Germinal center (tissue), 1 donor: ENCODE measurements around the gene C11orf86.
"Not testable (repeated sequence)": the region's sequence is repeated elsewhere in the genome, so short reads cannot be mapped to it uniquely, and the experiment has no call there.

ENCODE experiments used
- DNase-seq: peaks from one replicate; pipeline ENCODE4 v3.0.0; 2012; ENCODE audit warnings: mixed read lengths, low spot score

The C11orf86 gene

DNA sequence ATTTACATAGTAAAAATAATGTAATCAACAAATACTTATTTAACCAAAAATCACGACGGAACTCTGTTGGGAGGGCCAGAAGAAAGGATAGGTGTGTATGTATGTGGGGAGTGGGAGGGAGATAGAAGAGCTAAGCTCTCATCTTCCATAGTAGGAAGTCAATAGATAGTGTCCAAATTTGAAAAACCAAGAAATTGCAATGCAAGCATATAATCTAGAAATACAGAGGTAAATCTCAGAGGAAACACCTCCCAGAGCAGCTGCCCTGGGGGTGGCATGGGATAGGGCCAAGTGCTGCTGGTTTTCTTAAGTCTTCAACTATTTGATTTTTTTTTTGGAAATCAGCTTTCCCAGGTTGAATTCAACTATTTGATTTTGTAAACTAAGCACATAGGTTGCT, 16.9 kb downstream of the C11orf86 start:
- DNase-seq = no peak

DNA sequence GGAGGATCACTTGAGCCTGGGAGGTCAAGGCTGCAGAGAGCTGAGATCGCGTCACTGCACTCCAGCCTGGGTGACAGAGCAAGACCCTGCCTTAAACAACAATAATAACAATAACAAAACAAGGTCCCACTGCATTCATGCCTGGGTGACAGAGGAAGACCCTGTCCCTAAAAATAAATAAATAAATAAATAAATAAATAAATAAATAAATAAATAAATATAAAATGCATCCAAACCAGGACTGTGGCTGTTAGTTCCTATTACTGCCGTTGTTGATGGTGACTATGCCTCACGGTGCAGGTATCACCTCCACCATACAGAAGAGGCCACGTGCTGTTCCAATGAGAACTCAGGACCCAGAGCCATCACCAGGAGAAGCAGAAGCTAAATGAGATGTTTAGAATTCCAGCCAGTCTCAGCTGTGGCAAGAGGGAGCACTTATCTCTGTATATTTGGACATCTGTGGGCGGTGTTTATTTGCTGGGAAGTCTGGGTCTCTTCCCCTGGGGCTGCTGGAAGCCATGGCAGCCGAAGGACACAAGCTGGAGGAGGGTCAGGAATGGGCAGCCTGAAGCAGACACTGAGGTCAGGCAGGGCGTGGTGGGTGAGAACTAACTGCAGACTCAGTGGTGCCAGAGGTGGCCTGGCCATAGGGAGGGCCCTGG, 21.6 kb downstream of the C11orf86 start:
- DNase-seq = no peak

DNA sequence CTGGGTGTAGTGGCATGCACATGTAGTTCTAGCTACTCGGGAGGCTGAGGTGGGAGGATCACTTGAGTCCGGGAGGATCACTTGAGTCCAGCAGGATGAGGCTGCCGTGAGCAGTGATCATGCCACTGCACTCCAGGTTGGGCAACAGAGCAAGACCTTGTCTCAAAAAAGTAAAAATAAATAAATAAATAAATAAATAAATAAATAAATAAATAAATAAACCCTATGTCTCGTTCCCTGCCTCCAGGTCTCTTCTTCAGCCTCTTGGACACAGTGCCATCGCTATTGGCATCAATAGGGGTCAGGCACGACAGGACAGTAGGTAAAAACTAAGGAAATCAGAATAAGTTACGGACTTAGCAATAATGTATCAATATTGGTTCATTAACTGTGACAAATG, 24.5 kb downstream of the C11orf86 start:
- DNase-seq = no peak

DNA sequence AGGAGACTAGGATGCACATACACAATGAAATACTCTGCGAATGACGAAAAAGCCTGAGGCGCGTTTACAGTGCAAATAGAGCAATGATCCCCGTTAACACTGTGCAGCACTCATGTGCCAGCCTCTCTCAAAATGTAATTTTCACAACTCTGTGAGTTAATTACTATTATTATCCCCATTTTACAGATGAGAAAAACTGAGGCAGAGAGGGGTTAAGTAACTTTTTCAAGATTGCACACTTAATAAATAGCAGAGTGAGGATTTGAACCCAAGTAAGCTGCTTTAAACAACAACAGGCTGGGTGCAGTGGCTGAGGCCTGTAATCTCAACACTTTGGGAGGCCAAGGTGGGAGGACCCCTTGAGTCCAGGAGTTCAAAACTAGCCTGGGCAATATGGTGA, 26.2 kb downstream of the C11orf86 start:
- DNase-seq = no peak

DNA sequence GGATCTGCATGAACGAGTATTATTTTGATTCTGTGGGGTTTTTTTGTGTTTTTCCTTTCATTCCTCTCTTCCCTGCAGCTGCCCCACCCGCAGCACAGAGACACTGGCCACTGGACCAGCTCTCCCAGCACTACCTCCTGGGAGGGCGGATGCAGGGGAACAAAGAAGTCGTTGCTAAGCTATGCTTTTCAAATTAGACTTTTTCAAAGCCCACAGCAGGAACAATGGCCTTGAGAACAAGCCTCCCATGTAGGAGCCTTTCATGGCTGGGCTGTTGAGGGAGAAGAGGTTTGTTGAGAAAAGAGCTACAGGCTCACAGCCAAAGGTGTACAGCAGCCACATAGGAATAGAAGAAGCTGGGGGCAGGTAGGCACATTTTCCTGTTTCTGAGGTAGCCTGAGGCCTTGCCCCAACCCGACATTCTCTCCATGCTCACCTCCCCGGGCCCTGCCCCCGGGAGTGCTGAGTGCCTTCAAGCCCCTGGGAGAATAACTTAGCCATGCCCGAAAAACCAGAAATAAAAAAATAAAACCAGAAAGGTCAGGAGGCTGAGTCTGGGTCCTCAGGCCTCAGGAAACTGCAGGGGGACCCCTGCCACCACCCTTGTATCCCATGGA, 27.3 kb downstream of the C11orf86 start:
- no peak for DNase-seq

DNA sequence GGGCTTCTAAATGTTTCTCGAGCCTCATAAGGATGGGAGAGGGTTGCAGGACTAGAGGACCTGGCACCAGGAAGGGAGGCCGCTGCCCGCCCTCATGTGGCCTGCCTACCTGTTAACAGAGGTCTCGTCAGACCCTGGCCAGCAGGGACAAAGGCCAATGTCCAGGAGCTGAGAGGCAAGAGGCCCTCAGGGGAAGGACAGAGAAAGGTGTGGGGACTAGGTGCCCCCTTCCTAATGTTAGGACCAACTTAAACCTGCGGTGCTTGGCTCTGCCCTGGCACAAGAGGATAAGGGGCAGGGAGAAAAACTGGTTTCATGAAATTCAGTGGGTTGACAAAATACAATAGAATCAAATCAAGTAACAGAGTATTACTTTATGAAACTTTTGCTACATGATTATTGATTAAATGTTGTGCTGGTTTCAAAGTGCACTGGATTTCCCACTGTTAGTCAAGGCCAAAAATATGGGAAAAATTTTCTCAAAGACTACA, 27.9 kb downstream of the C11orf86 start:
- DNase-seq = no peak

DNA sequence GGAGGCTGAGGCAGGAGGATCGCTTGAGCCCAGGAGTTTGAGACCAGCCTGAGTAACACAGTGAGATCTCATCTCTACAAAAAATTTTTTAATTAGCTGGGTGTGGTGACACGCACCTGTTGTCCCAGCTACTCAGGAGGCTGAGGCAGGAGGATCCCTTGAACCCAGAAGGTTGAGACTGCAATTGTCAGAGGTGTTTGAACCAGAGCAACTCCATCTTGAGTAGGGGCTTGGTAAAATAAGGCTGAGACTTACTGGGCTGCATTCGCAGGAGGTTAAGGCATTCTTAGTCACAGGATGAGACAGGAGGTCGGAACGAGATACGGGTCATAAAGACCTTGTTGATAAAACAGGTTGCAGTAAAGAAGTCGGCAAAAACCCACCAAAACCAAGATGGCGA, 30.1 kb downstream of the C11orf86 start:
- DNase-seq = not testable (repeated sequence)

DNA sequence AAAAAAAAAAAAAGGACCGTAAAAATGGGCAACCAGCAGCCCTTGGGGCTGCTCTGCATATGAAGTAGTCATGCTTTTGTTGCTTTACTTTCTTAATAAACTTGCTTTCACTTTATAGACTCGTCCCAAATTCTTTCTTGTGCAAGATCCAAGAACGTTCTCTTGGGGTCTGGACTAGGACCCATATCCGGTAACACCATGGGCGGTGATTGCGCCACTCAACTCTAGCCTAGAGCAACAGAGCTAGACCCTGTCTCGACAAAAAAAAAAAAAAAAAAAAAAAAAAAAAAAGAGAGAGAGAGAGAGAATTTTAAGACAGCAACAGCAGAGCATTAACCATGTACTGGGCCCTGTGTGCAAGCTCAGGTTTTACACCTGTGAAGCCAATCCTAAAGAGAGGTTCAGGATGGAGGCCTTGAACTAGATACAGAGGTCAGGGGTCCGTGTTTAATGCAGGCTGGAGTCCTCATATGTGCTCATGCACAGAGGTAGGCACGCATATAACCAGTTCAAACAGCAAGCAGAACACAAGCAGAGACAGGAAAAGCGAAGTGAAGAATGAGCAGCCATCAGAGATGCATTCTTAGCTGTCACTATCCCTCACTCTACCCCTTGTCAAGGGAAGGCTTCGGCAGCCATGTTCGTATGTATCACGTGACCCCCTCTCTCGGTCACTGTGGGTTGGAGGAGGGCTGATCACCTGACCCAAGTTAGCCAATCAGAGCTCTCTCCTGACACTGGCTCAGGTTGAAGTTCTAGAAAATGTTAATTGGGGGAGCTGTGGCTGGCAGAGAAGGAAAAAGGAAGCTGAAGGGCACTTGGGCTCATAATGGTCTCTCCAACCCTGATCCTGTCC, 31.2 kb downstream of the C11orf86 start:
- DNase-seq = peak; percentile 47

DNA sequence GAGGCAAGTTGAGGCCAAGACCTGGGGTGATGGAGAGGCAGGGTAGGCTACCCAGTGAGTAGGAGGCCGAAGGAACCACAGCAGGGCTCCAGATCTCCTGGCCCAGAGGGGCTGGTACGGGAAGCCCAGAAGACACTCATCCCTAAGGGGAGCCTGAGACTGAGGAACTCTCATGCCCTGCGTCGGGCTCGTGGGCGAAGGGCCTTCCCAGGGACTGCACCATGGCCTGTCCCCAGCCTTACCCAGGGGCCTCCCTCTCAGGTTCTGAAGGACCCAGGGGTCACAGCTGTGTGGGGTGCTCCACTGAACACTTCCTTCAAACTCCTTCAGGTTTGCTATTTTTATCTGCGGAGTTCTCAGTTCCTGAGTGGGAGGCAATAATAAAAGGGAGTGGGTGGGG, 32.0 kb downstream of the C11orf86 start:
- DNase-seq = no peak

DNA sequence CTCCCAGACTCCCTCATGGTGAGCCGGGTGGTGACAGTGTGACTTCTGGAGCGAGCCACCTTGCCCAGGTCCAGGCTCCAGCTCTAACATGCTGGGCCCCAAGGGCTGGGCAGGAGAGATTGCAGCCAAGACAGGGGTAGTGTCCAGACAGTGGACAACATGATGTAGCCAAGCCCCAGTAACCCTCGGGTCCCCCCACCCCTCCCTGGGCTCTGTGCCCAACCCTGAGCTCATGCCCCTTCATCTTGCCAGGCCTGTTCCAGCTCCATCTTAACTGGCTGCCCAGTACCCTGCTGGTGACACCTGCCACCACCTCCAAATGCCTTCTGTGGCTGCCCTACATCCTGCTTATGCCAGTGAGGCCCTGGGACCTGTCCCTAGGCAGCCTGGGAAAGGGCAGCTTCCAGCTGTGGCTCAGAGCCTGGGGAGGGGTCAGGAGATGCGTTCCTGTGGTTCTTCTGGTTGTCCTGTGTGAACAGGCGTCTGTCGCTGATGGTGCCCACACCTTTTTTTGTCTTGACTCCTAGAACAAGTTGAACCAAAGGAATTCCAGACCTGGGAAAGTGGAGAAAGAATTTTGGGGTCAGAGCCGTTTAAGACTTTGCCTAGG, 35.3 kb downstream of the C11orf86 start:
- DNase-seq = no peak

DNA sequence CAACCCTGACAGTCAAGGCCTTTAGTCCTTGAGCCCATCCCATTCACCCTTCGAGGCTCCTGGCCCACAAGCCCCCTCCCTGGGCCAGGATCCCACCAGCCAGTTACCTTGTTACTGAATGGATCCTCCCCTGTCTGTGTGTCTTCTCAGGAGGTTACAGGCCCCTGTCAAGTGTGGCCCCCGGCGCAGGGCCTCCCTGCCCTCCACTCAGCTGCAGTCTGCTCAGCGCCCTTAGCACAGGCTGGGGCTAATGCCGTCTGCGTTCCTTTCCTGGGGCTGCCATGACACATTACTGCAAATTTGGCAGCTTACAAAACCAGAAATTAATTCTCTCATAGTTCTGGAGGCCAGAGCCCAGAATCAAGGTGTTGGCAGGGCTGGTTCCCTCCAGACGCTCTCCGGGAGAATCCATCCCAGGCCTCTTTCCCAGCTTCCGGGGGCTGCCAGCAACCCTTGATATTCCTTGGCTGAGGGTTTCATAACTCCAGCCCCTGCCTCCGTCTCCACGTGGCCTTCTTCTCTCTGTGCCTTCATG, 38.5 kb downstream of the C11orf86 start:
- no peak for DNase-seq

DNA sequence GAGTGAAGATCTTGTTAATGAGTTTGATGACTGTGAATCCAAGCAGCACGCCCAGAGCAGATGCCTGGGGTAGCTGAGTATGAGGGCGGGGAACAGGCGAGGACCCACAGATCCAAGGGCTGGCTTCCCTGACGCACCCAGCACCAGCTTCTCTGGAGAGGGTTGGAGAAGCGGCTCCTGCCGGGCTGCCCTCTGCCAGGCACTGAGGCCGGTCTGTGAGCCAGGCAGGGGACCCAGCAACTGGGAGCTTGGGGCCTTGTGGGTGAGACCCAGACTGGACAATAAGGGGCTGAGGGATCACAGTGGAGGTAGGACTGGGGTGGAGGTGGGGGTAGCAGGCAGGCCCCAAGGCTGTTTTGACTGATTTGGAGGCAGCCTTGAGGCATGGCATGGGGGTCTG, 39.2 kb downstream of the C11orf86 start:
- DNase-seq = no peak

DNA sequence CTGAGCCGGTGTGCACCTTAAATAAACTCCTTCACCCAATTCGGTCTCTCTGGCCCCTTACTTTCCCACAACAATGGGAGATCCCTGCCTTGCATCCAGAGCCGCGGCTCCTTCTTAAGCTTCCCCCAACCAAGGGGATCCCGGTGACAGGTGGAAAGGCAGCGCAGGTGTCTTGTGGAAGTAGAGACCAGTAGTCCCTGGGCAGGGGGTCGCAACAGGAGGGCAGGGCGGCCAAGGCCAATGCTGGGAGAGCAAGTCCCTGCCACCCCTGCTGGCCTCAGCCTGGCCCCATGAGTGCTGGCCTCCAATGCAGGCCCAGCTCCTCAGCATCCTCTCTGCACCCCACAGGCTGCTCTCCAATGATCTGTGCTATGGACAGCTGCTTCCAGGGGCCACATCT, 39.9 kb downstream of the C11orf86 start:
- DNase-seq = no peak

DNA sequence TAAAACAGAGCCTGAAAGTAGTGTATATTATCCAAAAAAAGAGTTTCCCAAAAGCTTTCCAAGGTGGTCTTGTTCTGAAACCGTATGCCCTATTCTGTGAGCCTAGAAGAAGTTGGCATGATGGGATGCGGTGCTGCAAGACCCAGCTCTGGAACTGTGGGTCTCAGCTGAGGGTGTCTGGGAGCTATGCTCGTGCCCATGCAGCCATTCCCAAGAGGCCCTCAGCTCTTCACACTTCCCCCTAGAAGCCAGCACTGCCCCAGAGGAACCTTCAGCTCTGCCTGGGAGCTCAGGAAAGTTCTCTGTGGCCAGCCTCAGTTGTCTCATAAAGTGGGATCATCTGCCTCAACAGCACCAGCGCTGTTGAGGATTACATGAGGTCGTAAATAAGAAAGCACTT, 41.4 kb downstream of the C11orf86 start:
- no peak for DNase-seq

DNA sequence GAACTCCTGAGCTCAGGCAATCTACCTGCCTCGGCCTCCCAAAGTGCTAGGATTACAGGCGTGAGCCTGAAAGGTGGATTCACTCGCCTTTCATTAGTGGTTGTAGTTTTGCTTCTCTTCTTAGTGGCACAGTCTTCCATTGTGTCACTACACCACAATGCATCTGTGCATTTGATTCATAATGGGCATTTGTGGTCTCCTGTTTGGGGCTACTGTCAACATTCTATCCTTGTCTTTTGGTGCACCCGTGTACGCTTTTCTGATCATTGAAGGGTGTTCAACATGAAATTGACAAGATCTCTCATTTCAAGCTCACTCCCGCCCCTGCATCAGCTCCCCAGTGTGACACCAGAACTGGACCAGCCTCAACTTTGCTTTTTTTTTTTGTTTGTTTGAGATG, 45.8 kb downstream of the C11orf86 start:
- no peak for DNase-seq

DNA sequence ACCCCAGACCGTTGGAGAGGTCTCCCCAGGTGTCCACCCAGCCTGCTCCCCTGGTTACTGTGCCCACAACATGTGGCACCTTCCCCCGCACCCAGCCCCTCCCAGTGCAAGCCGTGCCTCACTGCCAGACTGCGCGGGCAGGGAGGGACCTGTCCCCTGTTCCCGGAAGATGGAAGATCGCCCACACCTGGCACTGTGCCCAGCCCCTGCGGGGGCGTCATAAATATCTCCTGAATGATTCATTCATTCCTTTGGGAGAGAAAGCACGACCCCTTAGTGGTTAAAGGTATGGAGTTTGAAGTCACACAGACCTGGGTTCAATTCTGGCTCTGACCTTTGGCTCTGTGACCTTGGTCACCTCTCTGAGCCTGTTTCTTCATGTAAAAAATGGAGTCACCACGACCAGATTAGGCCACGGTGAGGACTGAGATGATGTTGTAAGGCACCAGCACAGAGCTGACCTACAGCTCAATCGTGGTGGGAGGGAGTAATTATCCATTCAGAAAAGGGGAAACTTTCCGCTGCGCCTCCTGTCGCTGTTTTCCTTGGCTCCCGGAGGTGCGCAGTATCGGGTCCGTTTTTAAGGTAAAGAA, 47.3 kb downstream of the C11orf86 start:
- no peak for DNase-seq

DNA sequence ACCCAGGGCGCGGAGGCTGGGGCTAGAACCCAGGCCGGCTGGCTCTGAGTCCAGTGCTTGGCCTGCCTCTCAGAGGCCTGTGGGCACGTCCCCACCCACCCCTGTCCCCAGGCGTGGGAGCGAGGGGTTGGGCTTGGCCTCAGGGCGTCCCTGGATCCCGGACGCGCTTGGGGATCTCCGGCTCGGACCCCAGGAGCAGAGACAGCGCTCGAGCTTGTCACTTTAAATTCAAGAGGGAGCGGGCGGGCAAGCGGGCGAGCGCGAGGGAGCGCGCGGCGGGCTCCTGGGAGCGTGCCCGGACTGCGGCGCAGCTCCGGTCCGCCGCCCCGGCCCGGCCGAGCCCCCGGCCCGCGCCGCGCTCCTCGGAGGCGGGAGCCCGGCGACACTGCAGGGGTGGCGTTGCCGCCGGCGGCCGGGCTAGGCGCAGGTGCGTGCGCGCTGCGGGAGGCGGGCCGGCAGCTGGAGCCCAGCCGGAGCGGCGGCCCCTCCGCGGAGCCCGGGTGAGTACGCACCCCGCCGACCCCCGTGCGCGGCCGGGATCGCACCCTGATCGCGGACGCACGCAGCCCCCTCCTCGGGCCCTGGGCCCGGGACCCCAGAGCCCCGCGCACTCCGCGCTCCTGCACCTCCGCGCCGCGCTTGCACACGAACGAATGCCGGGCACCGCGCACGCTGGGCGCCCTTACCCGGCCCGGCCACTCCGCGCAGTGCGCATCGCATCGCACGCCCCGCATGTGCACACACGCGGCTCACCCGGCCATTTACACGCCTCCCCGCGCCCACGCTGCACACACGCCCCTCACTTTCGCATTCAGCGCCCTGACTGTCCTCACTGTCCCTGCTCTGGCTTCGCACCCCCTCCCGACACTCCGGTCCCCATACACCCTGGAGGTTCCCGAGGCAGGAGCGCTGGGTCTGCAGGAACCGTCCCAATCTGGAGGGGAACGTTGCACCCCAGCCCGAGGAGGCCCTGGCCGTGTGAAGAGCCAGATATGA, 48.2 kb downstream of the C11orf86 start, which contains the start of gene SYT12:
Gene SYT12, plus strand, starts transcription at position 174 of the 996 bp plus-strand sequence. CDS start 7,011 bp downstream, outside the sequence.
- DNase-seq = no peak

DNA sequence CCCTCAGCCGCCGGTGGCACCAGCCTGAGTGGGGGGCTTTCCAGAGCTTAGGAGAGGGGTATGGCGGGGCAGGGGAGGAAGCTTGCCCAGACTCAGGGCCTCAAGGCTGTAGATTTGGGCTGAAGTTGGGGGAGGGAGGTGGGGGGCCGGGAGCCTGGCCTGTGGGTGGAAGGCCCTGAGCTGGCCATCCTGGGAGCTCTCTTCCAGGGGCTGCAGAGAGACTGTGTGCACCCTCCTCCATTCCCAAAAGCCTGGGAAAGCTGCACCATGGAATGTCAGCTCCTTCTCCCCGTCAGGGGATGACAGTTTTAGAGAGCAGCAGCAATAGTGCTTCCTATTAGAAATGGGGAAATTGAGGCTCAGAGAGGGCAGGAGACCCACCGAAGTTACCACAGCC, 48.9 kb downstream of the C11orf86 start:
- no peak for DNase-seq

DNA sequence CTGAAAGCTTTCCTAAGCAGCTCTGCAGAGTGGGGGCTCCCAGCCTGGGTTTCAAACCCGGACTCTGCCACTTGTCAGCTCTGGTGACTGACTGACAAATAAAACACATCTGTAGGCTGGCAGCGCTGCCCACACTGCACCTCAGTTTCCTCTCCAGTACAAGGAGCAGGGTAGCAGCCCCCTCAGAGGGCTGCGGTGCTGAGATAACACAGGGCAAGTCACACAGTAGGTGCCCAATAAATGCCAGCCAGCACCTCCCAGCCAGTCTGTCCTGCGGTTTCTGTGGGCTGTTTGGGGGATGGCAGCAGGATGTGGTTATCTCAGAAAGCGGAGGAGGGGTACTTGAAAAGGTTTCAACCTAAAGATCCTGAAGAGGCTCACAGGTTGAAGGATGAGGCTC, 49.3 kb downstream of the C11orf86 start:
- DNase-seq = no peak

DNA sequence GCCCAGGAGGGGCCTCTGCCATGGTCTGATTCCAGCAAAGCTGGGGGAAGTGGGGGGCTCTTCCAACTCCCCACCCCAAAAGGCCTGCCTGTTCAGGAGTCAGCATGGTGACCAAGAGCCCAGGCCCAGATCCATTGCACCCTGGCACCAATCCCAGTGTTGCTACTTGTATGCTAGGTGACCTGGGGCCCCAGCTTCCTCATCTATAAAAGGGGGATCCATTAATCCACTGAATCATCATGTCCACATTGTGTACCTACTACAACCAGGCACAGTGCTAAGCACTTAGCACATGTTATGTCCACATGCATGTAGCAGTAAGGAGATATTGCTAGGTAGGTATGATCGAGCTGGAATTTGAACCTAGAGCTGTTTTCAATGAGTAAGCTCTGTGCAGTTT, 49.9 kb downstream of the C11orf86 start:
- no peak for DNase-seq

DNA sequence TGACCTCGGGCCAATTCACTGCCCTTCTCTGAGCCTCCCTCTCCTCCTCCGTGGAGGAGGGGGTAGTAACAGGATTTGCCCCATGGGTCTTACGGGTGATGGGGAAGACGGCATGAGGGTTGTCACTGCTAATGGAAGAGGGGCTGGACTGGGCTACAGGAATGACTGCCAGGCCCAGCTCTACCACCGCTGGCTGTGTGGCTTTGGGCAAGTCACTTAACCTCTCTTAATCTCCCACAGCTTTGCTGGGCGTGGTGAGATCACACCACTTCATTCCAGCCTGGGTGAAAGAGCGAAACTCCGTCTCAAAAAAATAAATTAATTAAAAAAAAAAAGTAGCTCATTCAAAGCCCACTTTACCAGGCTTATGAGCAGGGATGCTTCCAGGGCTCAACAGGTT, 50.6 kb downstream of the C11orf86 start:
- DNase-seq = no peak
